Muscle layer of duodenum (tissue), 2 donors: Measurements from ENCODE around the gene GALNT7.

Experiments used
- H3K27ac ChIP-seq: one replicate; pipeline ENCODE4 v1.7.0; 2013; ENCODE audit warnings: mild to moderate bottlenecking, low read length
- H3K27me3 ChIP-seq: one replicate; pipeline ENCODE4 v1.7.0; 2013; ENCODE audit warnings: low read depth, mild to moderate bottlenecking, control low read depth, low read length
- H3K36me3 ChIP-seq, 2 donors: one replicate each; pipeline ENCODE4 v1.7.0; 2013; ENCODE audit warnings: low read length in 2 of 2, control low read depth in 1 of 2, mild to moderate bottlenecking in 1 of 2; ENCODE audit not compliant: insufficient read depth in 2 of 2, control insufficient read depth in 1 of 2
- H3K4me1 ChIP-seq, 2 donors: one replicate each; pipeline ENCODE4 v1.7.0; 2013; ENCODE audit warnings: low read length in 2 of 2, mild to moderate bottlenecking in 2 of 2, control low read depth in 1 of 2, moderate library complexity in 1 of 2; ENCODE audit not compliant: insufficient read depth in 2 of 2, control insufficient read depth in 1 of 2
- H3K4me3 ChIP-seq, 2 donors: one replicate each; pipeline ENCODE4 v1.7.0; 2013; ENCODE audit warnings: low read length in 2 of 2, low read depth in 1 of 2, mild to moderate bottlenecking in 1 of 2
- H3K9me3 ChIP-seq, 2 donors: one replicate each; pipeline ENCODE4 v1.7.0; 2013; ENCODE audit warnings: low read length in 2 of 2, control low read depth in 1 of 2, mild to moderate bottlenecking in 1 of 2; ENCODE audit not compliant: control insufficient read depth in 1 of 2
- donor health status: healthy.

The GALNT7 gene

DNA sequence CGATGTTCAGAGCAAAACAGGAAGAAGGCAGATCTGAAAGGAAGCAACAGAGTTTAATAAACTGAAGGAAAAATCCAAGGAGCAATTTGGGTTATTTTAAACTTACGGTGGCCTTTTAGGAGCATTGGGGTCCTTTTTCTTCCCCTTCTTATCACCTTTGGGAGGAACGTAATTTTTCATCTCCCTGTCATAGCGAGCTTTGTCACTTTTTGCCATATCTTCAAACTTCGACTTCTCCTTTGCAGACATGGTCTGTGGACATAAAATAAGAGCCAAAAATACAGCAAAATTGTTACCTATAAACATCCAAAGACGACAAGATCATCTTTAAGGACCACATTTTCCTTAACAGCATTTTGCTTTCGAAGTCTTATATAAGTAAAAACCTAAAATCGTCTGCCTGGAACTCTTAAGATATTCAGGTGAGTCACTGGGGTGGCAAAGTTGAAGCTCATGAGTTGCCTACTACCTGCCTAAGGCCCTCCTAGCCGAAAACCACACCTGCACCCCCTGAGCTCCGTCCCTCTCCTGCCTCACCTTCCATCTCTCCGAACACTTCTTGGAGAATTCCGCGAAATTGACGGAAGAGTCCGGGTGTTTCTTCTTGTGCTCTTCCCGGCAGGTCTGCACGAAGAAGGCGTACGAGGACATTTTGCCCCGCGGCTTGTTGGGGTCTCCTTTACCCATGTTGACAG is 164.5 kb downstream of the GALNT7 start:
- no peaks in the 10 kb centered on the region for H3K27me3 ChIP-seq
- H3K4me3 ChIP-seq = peak overlapping the region; percentile 93 to 99
- H3K27ac ChIP-seq = peak overlapping the region; percentile 95

GRCh38 chr4:173333658-173334084 is 165.1 kb downstream of the GALNT7 start:
- Histone ChIP-seq H3K27ac (peak overlapping the region; percentile 95), H3K4me1 (peaks cover 10 to 21% of the 10 kb centered on the region in 2 donors), H3K36me3 (peaks cover 16 to 17% of the 10 kb centered on the region in 2 donors), H3K4me3 (peak overlapping the region; percentile 93 to 99), H3K27me3 (no peaks in the 10 kb centered on the region), H3K9me3 (no peaks in the 10 kb centered on the region)

More for the DNA sequence above, 164.5 kb downstream of the GALNT7 start:
- Histone ChIP-seq H3K4me1 (peaks cover 10 to 21% of the 10 kb centered on the region in 2 donors), H3K9me3 (no peaks in the 10 kb centered on the region), H3K36me3 (peaks cover 16 to 21% of the 10 kb centered on the region in 2 donors)

DNA sequence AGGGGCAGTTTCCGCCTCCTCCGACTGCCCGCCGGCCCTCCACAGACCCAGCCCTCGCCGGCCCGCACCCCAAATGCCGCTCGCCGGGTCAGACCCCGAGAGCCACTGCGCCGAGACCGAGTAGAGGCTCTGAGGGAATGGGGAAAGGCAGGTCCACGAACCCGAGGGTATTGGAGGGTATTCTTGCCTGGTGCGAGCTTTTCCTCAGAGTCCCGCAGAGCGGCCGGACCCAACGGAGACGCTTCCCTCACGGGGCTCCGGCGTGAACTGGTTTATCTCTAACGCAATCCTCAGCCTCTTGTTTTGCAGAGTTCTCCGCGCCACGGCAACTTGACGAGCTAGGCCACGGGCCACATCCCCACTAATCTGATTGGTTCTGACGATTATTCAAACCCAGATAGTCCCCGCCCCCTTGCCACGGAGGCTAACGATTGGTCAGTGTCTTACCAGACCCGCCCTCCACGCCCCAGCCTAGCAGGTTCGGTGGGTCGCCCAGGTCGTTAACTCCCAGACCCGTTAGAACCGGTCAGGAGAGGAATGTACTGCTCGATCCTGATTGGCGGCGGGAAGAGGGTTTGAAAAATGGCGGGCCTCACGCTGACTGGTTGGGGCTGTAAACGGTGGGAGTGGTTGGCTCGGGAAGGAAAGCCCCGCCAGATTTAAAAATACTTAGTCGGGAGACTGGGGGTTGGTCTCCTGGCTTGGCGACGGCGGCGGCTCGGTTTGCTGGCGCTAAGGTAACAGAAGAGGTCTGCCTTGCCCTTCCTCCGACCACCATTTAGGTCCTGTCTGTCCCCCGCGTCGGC is 165.7 kb downstream of the GALNT7 start, which contains the start of gene HMGB2:
Gene HMGB2 (minus strand): TSS at position 274 of the 806 bp plus-strand sequence. CDS start 709 bp downstream, outside the sequence.
- Histone ChIP-seq H3K27ac (peak within 1 kb of the TSS; percentile 95), H3K36me3 (peaks cover 12 to 14% of the 10 kb centered on the region in 2 donors), H3K4me3 (peak within 1 kb of the TSS; percentile 93 to 99), H3K4me1 (peaks cover 10 to 21% of the 10 kb centered on the region in 2 donors), H3K27me3 (no peaks in the 10 kb centered on the region), H3K9me3 (no peaks in the 10 kb centered on the region)

- H3K9me3 ChIP-seq = no peaks in the 10 kb centered on the region
- no peaks in the 10 kb centered on the region for H3K27me3 ChIP-seq
- peaks cover 10 to 21% of the 10 kb centered on the region in 2 donors for H3K4me1 ChIP-seq
- H3K36me3 ChIP-seq = peaks cover 6 to 11% of the 10 kb centered on the region in 2 donors
- H3K4me3 ChIP-seq = peak overlapping the region; percentile 93 to 99
- peak overlapping the region; percentile 70 for H3K27ac ChIP-seq
Observed at GRCh38 chr4:173334891-173335752, 166.5 kb downstream of the GALNT7 start.

DNA sequence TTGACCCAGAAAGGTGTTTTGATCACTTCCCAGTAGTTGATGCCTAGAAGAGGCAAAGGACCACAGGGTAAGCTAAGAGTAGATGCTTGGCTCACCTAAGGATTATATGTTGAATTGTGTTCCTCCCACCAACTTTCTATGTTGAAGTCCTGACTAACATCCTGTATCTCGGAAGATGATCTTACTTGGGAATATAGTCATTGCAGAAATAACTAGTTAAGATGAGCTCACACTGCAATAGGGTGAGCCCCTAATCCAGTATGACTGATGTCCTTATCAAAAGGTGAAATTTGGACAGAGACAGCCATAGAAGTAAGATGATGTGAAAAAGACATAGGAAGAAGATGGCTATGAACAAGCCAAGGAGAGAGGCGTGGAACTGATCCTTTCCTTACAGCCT is 168.9 kb downstream of the GALNT7 start:
- H3K9me3 ChIP-seq = no peaks in the 10 kb centered on the region
- H3K4me1 ChIP-seq = peaks cover 10 to 13% of the 10 kb centered on the region in 2 donors
- peaks cover 0 to 3% of the 10 kb centered on the region in 2 donors for H3K36me3 ChIP-seq
- no peaks in the 10 kb centered on the region for H3K27me3 ChIP-seq
- H3K27ac ChIP-seq = no peak overlapping the region
- H3K4me3 ChIP-seq = no peak overlapping the region

- Histone ChIP-seq H3K36me3 (no peaks in the 10 kb centered on the region), H3K4me1 (no peaks in the 10 kb centered on the region), H3K27ac (no peak overlapping the region), H3K4me3 (no peak overlapping the region), H3K9me3 (no peaks in the 10 kb centered on the region), H3K27me3 (no peaks in the 10 kb centered on the region)
Observed at GRCh38 chr4:173343832-173344397, 175.3 kb downstream of the GALNT7 start.

DNA sequence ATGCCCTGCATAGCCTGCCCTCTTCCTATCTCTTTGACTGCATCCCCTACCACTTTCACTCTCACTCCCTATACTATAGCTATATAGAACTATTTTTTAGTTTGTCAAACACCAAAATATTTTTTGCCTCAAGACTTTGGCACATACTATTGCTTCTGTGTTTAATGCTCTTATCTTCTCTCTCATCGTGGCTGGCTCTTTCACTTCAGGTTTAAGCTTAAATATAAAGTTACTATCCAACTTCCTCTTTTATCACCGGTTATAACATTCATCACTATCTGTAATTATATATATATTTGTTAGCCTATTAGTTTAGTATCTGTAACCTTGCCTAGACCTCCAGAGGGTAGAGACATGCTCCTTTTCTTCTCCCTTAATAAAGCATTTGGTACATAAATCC is 177.0 kb downstream of the GALNT7 start:
- Histone ChIP-seq H3K27me3 (no peaks in the 10 kb centered on the region), H3K4me3 (no peak overlapping the region), H3K36me3 (no peaks in the 10 kb centered on the region), H3K4me1 (no peaks in the 10 kb centered on the region), H3K27ac (no peak overlapping the region), H3K9me3 (no peaks in the 10 kb centered on the region)

DNA sequence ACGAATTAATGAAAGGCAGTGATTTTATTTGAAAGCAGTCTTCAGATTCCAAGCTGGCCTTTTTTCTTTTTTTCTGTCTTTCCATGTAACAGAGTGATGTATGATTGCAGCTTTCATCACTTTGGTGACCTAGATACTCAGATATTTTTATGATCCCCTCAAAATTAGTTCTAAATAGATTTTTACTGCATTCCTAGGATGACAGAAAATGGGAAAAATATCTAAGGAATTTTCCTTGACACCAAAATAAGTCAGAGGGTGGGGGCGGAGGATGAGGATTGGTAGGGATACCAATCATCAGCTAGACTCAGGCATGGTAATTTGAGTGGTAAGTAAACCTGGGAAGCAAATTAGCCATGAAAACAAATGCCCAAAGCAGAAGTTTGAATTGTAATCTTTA is 177.5 kb downstream of the GALNT7 start:
- no peaks in the 10 kb centered on the region for H3K36me3 ChIP-seq
- no peaks in the 10 kb centered on the region for H3K4me1 ChIP-seq
- no peaks in the 10 kb centered on the region for H3K9me3 ChIP-seq
- no peaks in the 10 kb centered on the region for H3K27me3 ChIP-seq
- no peak overlapping the region for H3K4me3 ChIP-seq
- H3K27ac ChIP-seq = no peak overlapping the region

GRCh38 chr4:173347467-173347866 is 178.9 kb downstream of the GALNT7 start:
- no peaks in the 10 kb centered on the region for H3K9me3 ChIP-seq
- no peak overlapping the region for H3K27ac ChIP-seq
- no peaks in the 10 kb centered on the region for H3K36me3 ChIP-seq
- H3K4me3 ChIP-seq = no peak overlapping the region
- no peaks in the 10 kb centered on the region for H3K27me3 ChIP-seq
- no peaks in the 10 kb centered on the region for H3K4me1 ChIP-seq

GRCh38 chr4:173357939-173358338 is 189.3 kb downstream of the GALNT7 start:
- Histone ChIP-seq H3K36me3 (no peaks in the 10 kb centered on the region), H3K4me1 (no peaks in the 10 kb centered on the region), H3K9me3 (no peaks in the 10 kb centered on the region), H3K27ac (no peak overlapping the region), H3K4me3 (no peak overlapping the region), H3K27me3 (no peaks in the 10 kb centered on the region)
